HG02759 (cell line): ENCODE results near the gene LRTM1.

ENCODE experiments used
- ATAC-seq: cut with Tn5 transposase; IDR thresholded peaks from one replicate; pipeline ENCODE4 v1.9.1; 2021; ENCODE audit warnings: mild to moderate bottlenecking, moderate library complexity; ENCODE audit not compliant: unreplicated experiment

The LRTM1 gene

DNA sequence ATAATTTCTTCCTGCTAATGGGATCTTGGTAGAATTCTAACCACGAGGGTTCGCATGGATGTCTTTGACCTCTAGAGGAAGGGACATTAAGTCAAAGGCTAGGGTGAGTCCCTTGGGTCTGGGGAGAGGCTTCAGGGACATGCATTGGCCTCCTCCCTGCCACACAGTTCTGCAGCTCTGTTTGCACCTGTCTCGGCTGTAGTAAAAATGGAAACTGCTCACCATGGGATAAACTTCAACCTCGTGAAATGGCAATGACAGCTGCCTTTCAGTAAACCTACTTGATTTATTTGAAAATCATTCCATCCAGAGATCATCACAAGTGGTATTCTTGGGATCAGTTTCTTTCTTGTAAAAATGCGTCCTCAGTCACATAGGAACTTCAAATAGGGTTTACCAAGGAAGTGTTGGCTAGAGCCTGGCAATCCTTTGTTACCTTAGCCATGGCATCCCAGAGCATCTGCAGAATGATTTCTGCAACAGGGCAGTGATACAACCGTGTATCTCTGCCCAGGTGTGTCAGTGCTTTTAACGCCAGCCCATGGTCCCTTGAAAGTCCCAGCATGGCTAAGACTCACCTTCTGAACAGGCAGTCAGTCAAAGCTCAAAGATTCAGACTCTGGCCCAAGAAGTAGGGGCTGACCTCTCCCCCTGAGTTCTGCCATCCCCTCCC, 14.0 kb upstream of the LRTM1 start:
- ATAC-seq = no peak

DNA sequence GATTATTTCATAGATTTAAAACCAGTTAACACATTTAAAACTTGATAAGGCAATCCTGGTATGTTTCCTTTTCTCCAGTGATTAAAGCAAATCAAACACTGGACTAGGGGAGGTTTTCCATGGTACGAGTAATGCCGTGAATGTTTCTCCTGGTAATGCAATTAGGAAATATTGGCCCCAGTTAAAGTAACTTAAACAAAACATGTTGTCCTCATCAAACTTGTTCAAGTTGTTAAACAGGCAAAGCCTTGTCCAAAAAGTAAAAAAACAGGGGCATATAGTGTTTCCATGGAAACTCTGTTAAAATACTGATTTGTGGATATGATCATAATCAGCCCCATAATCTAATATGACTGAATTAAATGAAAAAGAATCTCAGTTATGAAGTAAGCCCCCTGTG, 13.1 kb upstream of the LRTM1 start:
- no peak for ATAC-seq

DNA sequence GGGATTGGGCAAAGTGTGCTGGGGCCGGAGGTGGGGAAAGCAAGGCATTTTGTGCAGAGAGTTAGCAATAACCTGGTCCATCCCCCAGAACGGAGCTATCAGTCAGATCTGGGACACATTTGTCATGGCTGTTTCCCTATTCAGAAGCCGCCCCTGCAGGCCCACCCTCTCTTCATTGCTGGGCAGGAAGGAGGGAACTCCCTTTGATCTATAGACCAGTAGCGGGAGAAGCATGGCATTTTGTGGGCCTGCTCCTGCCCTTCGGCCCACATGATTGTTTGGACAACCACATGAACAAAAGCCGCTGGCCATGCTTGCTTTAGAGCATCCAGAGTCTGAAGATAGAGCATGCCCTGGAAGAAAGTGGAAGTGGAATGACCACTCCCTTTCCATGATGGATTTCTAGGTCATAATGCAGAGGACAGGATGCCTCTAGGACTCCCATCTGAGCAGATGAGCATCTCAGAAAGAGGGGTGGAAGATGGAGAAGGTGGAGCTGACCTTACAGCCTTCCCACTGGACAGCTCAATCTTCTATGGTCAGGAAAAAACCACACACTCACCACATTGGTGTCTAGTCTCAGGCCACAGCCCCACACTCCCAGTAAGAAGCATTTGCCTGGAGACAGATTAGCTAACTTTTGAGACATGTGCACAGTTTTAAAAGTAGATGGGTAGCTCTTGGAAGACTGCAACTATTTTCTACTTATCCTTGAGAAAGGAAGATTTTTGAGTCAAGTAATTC, 11.9 kb upstream of the LRTM1 start:
- no peak for ATAC-seq

DNA sequence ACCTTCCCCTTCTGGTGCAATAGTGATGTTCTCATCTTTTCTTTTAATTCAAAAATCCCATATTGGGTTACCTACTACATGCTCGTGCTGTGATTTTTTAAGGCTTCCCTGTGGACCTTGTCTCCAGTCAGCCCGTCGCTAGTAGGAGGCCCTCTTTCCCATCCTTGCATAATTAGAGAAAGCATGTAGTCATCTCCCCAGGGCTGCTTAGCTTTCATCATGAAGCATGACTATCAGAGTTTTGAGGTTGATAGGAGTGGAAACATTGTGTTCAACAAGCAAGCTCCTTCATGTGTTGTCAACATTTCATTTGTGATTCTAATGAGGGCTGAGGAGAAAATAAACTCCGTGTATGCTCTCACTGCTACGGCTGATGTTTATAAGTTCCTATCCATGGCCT, 8.7 kb upstream of the LRTM1 start:
- no peak for ATAC-seq

DNA sequence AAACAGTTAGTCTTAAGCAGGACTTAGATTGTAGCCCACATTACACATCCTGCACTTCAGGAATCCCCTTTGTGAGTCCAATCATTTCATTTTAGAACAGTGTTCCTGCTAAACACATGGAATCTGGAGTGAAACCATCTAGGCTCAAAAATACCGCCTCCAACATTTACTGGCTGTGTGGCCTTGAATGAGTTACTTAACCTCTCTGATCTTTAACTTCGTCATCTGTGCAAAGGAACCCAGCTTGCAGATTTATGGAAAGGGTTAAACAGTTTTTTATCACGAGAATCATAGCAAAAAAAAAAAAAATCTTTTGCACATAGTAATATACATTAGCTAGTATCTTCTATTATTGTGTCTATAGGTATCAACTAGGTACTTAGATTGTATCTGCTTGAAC, 8.0 kb upstream of the LRTM1 start:
- ATAC-seq = no peak

DNA sequence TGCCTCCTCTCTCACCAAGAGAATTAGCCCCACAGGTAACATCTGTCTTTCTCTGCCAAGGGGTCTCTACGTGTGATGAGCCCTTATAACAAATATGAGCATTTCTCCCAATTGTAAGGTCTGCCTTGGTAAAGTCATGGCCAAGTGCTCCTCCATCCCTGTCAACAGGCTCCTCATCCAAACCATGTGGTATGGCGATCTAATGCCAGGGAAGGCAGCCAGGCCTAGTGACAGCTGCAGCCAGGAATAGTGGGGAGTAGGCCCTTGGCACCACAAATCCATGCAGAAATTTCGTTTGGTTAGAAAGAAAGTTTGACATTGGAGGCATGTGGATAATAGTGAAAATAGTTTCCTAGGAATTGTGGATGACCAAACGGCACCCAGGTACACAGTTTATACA, 4.7 kb upstream of the LRTM1 start:
- ATAC-seq = no peak

DNA sequence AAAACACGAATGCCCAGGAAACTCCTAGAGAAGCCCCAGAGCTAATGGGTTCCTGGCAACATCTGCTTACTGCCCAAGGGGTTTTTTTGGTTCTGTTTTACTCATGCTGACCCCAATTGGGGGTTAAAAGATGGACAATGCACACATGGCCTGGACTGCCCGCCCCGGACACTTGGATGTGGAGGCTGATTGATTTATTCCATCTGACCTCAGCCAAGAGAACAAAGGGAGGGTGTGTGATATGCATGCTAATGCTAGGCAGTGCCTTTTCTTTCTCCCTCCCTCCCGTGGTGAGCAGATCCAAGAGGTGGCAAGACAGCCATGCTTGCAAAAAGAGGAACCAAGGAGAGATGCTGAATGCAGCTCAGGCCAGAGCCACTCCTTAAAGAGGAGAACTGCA, 3.3 kb upstream of the LRTM1 start:
- ATAC-seq = no peak

DNA sequence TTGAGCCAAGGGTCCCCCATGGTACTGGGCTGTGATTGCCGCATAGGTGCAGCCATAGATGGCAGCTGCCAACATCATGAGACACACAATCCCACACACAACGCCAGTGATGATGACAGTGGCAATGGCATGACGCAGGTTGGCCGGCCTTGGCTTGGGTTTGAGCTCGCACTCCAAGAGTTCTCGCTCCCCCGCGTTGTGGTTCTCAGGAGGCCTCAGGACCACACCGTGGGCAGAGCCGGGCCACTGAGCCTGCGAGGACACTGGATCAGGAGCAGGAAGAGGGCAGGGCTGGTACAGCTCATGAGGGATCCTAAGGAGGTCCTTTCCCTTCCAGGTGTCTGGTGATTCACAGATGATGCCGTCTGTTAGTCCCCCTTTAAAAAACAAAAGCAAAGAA, 9.3 kb downstream of the LRTM1 start:
- ATAC-seq = no peak

DNA sequence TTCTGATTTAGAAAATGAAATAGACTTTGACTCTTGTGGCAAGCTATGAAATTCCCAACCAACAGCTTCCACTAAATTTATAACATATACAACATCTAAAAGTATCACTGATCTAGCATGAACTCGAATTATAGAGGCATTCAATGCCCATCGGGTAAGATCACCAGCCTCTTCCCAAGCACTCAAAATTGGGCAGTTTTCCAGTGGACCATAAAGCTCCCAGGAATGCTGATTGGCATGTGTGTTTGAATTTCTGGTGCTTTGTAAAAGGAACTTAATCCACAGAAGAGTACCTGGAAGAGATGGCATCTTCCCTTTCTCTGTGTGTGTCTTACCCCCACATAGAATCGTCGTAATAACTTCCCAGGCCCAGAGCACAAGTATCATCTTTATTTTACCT, 10.0 kb downstream of the LRTM1 start:
- no peak for ATAC-seq

DNA sequence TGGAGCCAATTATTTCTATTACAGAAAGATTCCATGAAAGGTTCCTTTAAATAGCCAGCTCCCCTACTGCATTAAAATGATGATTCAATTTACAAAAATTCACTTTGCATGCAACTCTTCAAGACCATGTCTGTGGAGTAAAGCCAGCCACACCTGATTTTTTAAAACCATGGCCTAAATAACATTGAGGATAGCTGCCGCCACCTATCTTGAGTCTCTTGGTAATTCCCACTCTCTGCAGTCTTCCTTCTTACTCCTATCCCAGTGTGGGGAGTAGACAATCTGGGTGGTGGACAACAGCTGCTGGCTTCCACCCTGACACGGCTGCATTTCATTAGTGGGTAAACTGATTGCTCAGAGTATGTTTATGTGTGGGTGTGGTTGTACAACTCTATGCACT, 10.7 kb downstream of the LRTM1 start:
- no peak for ATAC-seq

DNA sequence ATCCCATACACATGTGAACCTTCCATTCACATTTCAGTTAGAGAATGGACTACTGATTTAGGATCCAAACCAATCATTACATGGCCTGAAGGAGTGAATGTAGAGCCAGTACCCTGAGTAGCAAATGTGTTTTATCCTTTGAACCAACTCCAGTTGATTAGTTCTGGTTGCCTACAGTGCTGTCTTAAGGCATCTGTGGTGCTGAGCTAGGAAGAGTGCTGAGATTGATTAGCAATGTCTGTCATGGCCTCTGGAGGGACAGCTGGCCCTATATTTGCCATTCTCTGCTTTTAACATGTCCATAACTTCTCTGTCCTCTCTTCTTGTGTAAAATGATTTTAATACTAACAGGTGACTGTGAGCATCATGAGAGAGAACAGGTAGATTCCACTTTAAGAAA, 11.1 kb downstream of the LRTM1 start:
- no peak for ATAC-seq

DNA sequence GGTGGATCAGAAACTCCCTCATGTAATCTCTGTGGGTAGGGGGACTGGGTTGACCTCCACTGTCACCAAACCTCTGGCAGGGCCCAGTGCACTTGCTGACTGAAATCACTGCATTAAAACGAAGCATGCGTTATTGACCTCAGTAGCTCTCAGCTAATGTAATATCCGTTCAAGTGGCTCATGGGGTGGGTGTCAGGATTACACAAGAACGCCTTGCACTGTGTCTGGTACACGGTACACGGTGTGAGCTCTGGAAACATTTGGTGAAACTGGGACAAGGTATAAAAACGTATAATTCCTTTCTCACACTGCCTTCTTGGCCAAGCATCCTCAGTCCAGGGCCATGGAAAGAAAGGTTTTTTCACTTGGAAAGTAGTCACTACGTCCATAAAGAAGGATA, 11.9 kb downstream of the LRTM1 start:
- no peak for ATAC-seq

DNA sequence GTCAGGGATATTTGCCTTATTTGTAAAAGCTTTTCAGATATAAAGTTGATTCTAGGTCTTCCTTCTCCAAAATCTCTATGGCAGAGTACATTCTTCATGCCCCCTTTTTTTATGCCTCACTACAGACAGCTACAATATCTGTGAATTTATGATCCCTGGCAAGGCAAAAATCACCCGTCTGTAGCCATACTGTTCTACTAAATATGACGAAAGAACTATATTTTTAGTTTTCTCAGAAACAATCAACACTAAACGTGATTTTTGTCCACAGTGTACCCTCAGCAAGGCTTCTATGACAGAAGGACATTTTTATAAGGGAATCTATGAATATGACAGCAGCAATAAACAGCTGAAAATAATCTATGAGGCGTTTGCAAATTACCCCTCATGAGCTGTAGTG, 12.7 kb downstream of the LRTM1 start:
- no peak for ATAC-seq

DNA sequence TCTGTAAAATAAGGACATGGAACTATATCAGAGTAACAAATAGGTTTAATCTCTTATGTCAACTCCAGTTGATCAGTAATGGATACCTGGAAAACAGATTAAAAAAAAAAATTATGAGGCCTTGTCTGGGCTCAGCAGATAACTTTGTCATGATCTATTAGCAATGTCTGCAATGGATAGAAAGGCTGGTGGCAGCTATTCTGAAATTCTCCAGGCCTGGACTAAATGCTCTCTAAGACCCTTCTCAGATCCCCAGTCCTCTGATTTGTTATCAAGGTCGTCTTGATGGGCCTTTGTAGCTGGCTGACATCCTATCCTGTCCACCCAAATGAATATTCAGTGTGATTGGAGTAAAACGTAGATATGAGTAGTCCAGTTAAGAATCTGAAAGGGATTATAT, 13.7 kb downstream of the LRTM1 start:
- no peak for ATAC-seq

DNA sequence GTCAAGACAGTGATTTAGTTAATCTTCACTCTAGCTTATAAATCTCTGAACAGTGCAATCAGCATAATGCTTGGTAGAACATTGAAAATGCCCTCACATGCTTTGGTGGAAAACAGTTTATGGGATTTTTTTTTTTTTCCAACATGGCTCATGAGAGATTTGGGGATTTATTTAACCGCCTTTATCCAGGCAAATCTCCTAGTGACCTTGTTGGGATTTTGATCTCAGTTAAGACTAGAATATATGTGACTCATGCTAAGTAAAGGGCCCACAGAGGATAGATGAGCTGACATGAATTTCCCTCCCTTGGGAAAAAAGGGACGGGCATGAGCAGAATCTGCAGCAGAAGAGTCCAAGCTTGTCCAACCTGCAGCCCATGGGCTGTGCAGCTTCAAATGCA, 18.7 kb downstream of the LRTM1 start:
- ATAC-seq = no peak

DNA sequence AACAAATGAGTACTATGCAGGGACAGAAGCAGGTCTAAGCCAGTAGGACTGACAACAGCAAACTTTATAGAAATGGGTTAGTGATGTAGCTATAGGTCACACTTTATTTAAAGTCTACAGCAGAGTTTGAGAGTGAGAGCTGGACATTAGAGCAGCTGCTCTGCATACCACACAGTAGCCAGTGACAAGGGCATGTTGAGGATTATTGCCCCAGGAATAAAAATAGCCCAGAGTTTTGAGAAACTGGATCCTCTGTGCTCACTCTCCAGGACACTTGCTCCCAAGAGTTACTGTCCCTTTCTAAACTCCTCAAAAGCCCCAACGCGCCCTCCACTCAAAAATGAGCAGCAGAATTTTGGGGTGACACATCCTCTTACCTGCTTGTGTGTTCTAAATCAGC, 21.1 kb downstream of the LRTM1 start:
- ATAC-seq = no peak

DNA sequence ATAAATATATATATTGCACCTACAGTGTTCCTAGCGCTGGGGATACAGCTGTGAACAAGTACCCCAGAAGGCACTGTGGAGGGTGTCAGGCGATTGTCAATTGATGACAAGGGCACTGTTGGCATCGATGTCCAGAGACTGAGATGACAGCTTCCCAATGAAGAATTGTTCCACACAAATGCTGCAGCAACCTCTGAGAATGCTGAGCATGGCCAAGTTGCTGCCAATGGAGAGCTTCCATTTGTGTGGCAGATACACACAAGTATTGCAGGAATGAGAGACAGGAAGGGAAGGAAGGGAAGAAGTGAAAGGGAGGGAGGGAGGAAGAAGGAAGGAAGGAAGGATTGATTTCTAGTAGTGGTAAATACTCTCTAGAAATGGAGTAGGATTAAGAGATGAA, 21.9 kb downstream of the LRTM1 start:
- no peak for ATAC-seq

DNA sequence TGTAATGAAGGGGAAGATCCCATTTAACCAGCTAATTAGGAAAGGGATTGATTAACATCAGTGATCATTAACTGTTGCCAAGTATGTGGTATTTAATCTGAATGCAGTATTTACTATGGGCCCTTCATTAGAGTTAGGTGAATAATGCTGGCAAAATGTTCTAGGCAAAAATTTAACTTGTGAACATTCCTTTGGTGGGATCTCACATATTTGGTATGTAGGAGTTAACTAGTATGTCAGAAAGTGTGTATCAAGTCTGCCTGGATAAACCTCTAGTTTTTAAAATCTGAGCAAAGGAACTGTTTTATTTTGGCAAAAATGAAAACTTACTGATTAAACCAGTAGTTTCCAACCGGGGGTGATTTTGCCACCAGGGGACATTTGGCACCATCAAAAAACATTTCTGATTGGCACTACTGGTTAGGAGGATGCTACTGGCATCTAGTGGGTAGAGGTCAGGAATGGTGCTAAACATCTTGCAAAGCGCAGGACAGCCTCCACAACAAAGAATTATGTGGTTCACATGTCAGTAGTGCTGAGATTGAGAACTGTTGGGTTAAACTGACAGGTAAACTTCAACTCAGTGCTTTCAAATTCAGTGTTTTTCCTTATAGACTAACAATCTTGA, 22.5 kb downstream of the LRTM1 start:
- ATAC-seq = no peak

DNA sequence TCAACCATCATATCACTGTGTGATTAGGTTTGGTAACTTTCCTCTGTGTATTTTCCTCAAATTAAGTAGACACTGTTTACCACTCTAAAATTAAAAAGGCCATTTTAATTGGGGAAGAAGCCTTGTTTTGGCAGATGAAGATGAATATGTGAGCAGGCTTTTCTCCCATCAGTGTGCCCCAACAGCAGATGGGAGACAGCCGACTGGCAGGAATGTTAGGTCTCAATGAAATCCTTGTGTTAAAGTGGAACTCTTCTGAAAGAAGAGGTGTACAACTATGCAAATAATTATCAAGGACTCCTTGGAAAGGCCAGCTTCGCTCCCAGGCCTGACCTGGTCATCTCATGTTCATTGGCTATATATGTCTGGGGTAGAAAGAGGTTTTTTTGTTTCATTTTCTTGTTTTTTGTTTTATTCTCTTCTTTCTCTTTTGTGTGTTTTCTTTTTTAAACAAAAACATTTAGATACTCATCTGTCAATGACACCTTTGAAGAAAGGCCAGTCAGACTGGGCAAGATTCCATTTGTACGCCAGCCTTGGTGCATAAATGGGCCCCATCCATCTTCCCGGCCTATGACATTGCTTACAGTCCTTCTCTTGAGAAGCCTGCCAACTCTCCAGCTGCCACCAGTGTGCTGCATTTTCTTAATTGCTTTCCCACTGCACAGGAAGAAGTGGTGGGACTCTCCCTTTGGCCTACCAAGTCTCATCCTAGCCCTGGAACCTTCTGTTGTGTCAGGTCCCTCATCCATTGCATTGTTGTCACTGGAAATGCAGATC, 25.8 kb downstream of the LRTM1 start:
- ATAC-seq = no peak

DNA sequence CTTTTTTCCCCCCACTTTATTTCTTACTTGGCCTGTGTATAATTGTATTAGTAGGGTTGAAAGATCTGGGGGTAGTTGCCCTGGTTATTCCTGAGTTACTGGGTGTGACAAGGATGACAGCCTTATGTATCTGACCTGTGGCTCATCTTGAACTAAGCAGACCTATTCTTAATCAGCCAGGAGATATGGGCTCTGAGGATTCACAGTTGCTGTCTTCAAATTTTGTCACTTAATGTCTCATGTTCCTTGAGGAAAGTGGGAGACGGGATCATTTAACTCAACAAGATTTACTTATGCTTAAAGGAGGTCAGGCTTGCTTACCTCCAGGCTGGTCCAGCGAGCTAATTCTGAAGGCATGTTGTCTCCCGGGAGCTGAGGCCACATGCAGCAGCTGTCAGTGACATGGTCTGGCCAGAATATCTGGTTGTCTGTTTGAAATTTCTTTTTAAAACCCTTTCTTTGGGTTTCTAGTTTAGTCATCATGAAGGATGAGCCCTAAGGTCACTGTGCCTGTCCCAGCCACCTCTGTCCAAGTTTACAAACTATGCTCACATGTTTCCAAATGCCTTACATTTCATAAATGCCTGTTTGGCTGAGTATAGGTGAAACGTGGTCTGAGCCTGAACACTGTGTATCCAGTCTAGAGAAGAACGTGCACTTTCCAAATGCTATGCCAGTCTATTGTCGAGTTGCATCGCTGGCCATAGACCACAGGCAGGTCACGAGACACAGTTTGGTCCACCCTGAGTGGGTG, 26.8 kb downstream of the LRTM1 start:
- ATAC-seq = no peak

DNA sequence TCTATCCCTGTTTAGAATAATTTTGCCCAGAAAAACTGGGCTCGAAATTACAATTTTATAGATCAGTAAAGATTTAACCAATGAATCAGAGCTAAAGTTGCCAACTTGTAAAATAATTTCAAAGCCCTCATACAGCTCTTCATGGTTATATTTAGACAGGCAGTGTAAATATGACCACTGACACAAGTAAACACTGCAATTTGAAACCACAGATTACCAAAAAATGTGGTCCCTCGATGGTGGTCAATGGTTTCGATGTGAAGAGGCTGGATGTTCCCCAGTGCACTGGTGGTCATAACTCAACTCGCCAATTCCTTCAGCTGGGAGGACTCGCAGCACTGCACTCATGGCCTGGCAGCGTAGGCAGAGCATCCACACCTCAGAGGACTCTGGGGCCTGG, 28.6 kb downstream of the LRTM1 start:
- no peak for ATAC-seq
